HG03575 (cell line): ENCODE results near the gene PMVK.

ENCODE experiments used
- ATAC-seq: cut with Tn5 transposase; IDR thresholded peaks from one replicate; pipeline ENCODE4 v1.9.1; 2021; ENCODE audit not compliant: unreplicated experiment, insufficient number of reproducible peaks, low FRiP score; ENCODE audit errors: extremely low read depth

The PMVK gene

GRCh38 chr1:154968731-154969130 is 32.2 kb upstream of the PMVK start:
- no peak for ATAC-seq

GRCh38 chr1:154967331-154967950 is 30.9 kb upstream of the PMVK start:
- no peak for ATAC-seq

GRCh38 chr1:154966111-154966510 is 29.6 kb upstream of the PMVK start:
- ATAC-seq = no peak

GRCh38 chr1:154964359-154964758 is 27.8 kb upstream of the PMVK start:
- no peak for ATAC-seq

- no peak for ATAC-seq
Measured at GRCh38 chr1:154963643-154964042, 27.1 kb upstream of the PMVK start.

GRCh38 chr1:154962795-154963330 is 26.3 kb upstream of the PMVK start:
- no peak for ATAC-seq

- ATAC-seq = no peak
Measured at GRCh38 chr1:154962156-154962749, 25.7 kb upstream of the PMVK start.

GRCh38 chr1:154961207-154962155 is 25.0 kb upstream of the PMVK start, which contains the start of gene PYGO2:
PYGO2 (minus strand) TSS chr1:154961782; CDS start chr1:154961576, 206 bp downstream.
- no peak for ATAC-seq

- ATAC-seq = no peak
Measured at GRCh38 chr1:154960446-154961136, 24.1 kb upstream of the PMVK start.

- no peak for ATAC-seq
Measured at GRCh38 chr1:154959426-154959780, 22.9 kb upstream of the PMVK start.

GRCh38 chr1:154958681-154959425 is 22.3 kb upstream of the PMVK start:
- no peak for ATAC-seq

GRCh38 chr1:154958036-154958435 is 21.5 kb upstream of the PMVK start:
- ATAC-seq = no peak

- no peak for ATAC-seq
Measured at GRCh38 chr1:154957091-154957657, 20.7 kb upstream of the PMVK start.

GRCh38 chr1:154956544-154956941 is 20.0 kb upstream of the PMVK start:
- no peak for ATAC-seq

- no peak for ATAC-seq
Measured at GRCh38 chr1:154955718-154956543, 19.4 kb upstream of the PMVK start, which contains the start of gene PBXIP1. PBXIP1 (minus strand) TSS chr1:154956099; CDS start chr1:154953721, 2,378 bp downstream.

GRCh38 chr1:154955039-154955717 is 18.7 kb upstream of the PMVK start:
- ATAC-seq = no peak

- ATAC-seq = no peak
Measured at GRCh38 chr1:154954541-154954940, 18.0 kb upstream of the PMVK start.
